HEK293 (cell line): ENCODE measurements around the gene ADO.

Experiments used
- BCL11A ChIP-seq: fragments of 450-650 bp; formaldehyde crosslinking; IDR thresholded peaks from 2 replicates; pipeline ENCODE4 v1.5.1; 2016; ENCODE audit warnings: low read depth, missing biosample characterization, missing genetic modification characterization
- CTCF ChIP-seq: fragments of 450-650 bp; formaldehyde crosslinking; IDR thresholded peaks from 2 replicates; pipeline ENCODE4 v1.5.1; 2016; ENCODE audit warnings: missing biosample characterization, missing genetic modification characterization
- KLF16 ChIP-seq: fragments of 450-650 bp; formaldehyde crosslinking; IDR thresholded peaks from 2 replicates; pipeline ENCODE4 v1.5.1; 2017; ENCODE audit warnings: missing biosample characterization, missing genetic modification characterization
- KLF9 ChIP-seq: fragments of 450-650 bp; formaldehyde crosslinking; IDR thresholded peaks from 2 replicates; pipeline ENCODE4 v1.5.1; 2016; ENCODE audit warnings: missing biosample characterization, missing genetic modification characterization, low read depth
- REST ChIP-seq: fragments of 450-650 bp; formaldehyde crosslinking; IDR thresholded peaks from 2 replicates; pipeline ENCODE4 v1.5.1; 2016; ENCODE audit warnings: missing biosample characterization, missing genetic modification characterization
- SP3 ChIP-seq: fragments of 450-650 bp; formaldehyde crosslinking; IDR thresholded peaks from 2 replicates; pipeline ENCODE4 v1.5.1; 2016; ENCODE audit warnings: missing biosample characterization, missing genetic modification characterization
- ZBTB26 ChIP-seq: fragments of 450-650 bp; formaldehyde crosslinking; optimal IDR thresholded peaks from 2 replicates; pipeline ENCODE3; 2016; ENCODE audit warnings: missing biosample characterization, mild to moderate bottlenecking, missing genetic modification characterization
- ZBTB8A ChIP-seq: fragments of 450-650 bp; formaldehyde crosslinking; IDR thresholded peaks from 2 replicates; pipeline ENCODE4 v1.5.1; 2016; ENCODE audit warnings: missing biosample characterization, missing genetic modification characterization
- ZFHX2 ChIP-seq: fragments of 450-650 bp; formaldehyde crosslinking; conservative IDR thresholded peaks from 2 replicates; pipeline ENCODE4 v1.5.1; 2016; ENCODE audit warnings: missing biosample characterization, missing genetic modification characterization
- ZNF10 ChIP-seq: fragments of 450-650 bp; formaldehyde crosslinking; IDR thresholded peaks from 2 replicates; pipeline ENCODE4 v1.5.1; 2017; ENCODE audit warnings: missing biosample characterization, missing genetic modification characterization
- ZNF133 ChIP-seq: fragments of 450-650 bp; formaldehyde crosslinking; IDR thresholded peaks from 2 replicates; pipeline ENCODE4 v1.5.1; 2016; ENCODE audit warnings: missing biosample characterization, missing genetic modification characterization
- ZNF169 ChIP-seq: fragments of 450-650 bp; formaldehyde crosslinking; IDR thresholded peaks from 2 replicates; pipeline ENCODE4 v1.5.1; 2016; ENCODE audit warnings: missing biosample characterization, missing genetic modification characterization
- ZNF19 ChIP-seq: fragments of 450-650 bp; formaldehyde crosslinking; IDR thresholded peaks from 2 replicates; pipeline ENCODE4; 2016; ENCODE audit warnings: missing biosample characterization, missing genetic modification characterization, low read depth
- ZNF2 ChIP-seq: fragments of 450-650 bp; formaldehyde crosslinking; IDR thresholded peaks from 2 replicates; pipeline ENCODE4 v1.5.1; 2016; ENCODE audit warnings: missing biosample characterization, missing genetic modification characterization
- ZNF223 ChIP-seq: fragments of 450-650 bp; formaldehyde crosslinking; IDR thresholded peaks from 2 replicates; pipeline ENCODE4 v1.5.1; 2016; ENCODE audit warnings: missing biosample characterization, missing genetic modification characterization
- ZNF354C ChIP-seq: fragments of 450-650 bp; formaldehyde crosslinking; IDR thresholded peaks from 2 replicates; pipeline ENCODE4 v1.5.1; 2016; ENCODE audit warnings: missing biosample characterization, missing genetic modification characterization, low read depth, borderline replicate concordance
- ZNF404 ChIP-seq: fragments of 450-650 bp; formaldehyde crosslinking; IDR thresholded peaks from 2 replicates; pipeline ENCODE4 v1.5.1; 2017; ENCODE audit warnings: missing biosample characterization, missing genetic modification characterization
- ZNF600 ChIP-seq: fragments of 450-650 bp; formaldehyde crosslinking; IDR thresholded peaks from 2 replicates; pipeline ENCODE4 v1.5.1; 2016; ENCODE audit warnings: missing biosample characterization, missing genetic modification characterization
- ZNF660 ChIP-seq: fragments of 450-650 bp; IDR thresholded peaks from 2 replicates; pipeline ENCODE4 v1.5.1; 2018; ENCODE audit warnings: missing biosample characterization, mild to moderate bottlenecking, missing genetic modification characterization
- ZNF677 ChIP-seq: fragments of 450-650 bp; IDR thresholded peaks from 2 replicates; pipeline ENCODE4 v1.5.0; 2018; ENCODE audit warnings: missing biosample characterization, mild to moderate bottlenecking, missing genetic modification characterization, moderate library complexity
- TF ChIP-seq, protein P1 (sequence below): fragments of 450-650 bp; formaldehyde crosslinking; IDR thresholded peaks from 2 replicates; pipeline ENCODE4 v1.5.1; 2017; ENCODE audit warnings: missing biosample characterization, missing genetic modification characterization
- TF ChIP-seq, protein P2 (sequence below): fragments of 450-650 bp; formaldehyde crosslinking; IDR thresholded peaks from 2 replicates; pipeline ENCODE4 v1.5.1; 2016; ENCODE audit warnings: missing biosample characterization, missing genetic modification characterization
- TF ChIP-seq, protein P3 (sequence below): fragments of 450-650 bp; formaldehyde crosslinking; IDR thresholded peaks from 2 replicates; pipeline ENCODE4 v1.5.1; 2016; ENCODE audit warnings: missing biosample characterization, missing genetic modification characterization
- TF ChIP-seq, protein P4 (sequence below): fragments of 450-650 bp; formaldehyde crosslinking; IDR thresholded peaks from 2 replicates; pipeline ENCODE4 v1.5.1; 2016; ENCODE audit warnings: missing biosample characterization, missing genetic modification characterization, low read depth

The ADO gene

GRCh38 chr10:62805231-62806099 lies 945 bp downstream of the ADO start (continued):
- TF ChIP-seq ZNF660 (tag by site-specific recombination) (no peak), KLF9 (tag by site-specific recombination) (0 out of 2 replicates have a peak, but pooled peaks have one; percentile 11), SP3 (peak; percentile 60; the same call in 1 of the 2 replicates), KLF16 (tag by site-specific recombination) (no peak), ZNF169 (0 out of 2 replicates have a peak, but pooled peaks have one; percentile 40), ZNF19 (tag by site-specific recombination) (no peak), ZNF600 (0 out of 2 replicates have a peak, but pooled peaks have one; percentile 32), ZNF404 (tag by site-specific recombination) (no peak), ZNF354C (no peak), ZNF677 (tag by site-specific recombination) (no peak), ZFHX2 (tag by site-specific recombination) (peak; percentile 16; the same call in 1 of the 2 replicates), ZNF2 (tag by site-specific recombination) (peak; percentile 29; the same call in 1 of the 2 replicates), ZNF223 (tag by site-specific recombination) (no peak), BCL11A (tag by site-specific recombination) (no peak), ZNF133 (tag by site-specific recombination) (no peak), REST (tag by site-specific recombination) (peak; percentile 84), ZNF10 (tag by site-specific recombination) (no peak), CTCF (tag by site-specific recombination) (0 out of 2 replicates have a peak, but pooled peaks have one; percentile 12), ZBTB8A (no peak), ZBTB26 (tag by site-specific recombination) (peak; percentile 88)
- TF ChIP-seq, protein P1, sequence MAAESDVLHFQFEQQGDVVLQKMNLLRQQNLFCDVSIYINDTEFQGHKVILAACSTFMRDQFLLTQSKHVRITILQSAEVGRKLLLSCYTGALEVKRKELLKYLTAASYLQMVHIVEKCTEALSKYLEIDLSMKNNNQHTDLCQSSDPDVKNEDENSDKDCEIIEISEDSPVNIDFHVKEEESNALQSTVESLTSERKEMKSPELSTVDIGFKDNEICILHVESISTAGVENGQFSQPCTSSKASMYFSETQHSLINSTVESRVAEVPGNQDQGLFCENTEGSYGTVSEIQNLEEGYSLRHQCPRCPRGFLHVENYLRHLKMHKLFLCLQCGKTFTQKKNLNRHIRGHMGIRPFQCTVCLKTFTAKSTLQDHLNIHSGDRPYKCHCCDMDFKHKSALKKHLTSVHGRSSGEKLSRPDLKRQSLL (tag by site-specific recombination), result peak; percentile 49; the same call in 1 of the 2 replicates
- TF ChIP-seq, protein P2, sequence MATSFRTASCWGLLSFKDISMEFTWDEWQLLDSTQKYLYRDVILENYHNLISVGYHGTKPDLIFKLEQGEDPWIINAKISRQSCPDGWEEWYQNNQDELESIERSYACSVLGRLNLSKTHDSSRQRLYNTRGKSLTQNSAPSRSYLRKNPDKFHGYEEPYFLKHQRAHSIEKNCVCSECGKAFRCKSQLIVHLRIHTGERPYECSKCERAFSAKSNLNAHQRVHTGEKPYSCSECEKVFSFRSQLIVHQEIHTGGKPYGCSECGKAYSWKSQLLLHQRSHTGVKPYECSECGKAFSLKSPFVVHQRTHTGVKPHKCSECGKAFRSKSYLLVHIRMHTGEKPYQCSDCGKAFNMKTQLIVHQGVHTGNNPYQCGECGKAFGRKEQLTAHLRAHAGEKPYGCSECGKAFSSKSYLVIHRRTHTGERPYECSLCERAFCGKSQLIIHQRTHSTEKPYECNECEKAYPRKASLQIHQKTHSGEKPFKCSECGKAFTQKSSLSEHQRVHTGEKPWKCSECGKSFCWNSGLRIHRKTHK, result no peak
- TF ChIP-seq, protein P3, sequence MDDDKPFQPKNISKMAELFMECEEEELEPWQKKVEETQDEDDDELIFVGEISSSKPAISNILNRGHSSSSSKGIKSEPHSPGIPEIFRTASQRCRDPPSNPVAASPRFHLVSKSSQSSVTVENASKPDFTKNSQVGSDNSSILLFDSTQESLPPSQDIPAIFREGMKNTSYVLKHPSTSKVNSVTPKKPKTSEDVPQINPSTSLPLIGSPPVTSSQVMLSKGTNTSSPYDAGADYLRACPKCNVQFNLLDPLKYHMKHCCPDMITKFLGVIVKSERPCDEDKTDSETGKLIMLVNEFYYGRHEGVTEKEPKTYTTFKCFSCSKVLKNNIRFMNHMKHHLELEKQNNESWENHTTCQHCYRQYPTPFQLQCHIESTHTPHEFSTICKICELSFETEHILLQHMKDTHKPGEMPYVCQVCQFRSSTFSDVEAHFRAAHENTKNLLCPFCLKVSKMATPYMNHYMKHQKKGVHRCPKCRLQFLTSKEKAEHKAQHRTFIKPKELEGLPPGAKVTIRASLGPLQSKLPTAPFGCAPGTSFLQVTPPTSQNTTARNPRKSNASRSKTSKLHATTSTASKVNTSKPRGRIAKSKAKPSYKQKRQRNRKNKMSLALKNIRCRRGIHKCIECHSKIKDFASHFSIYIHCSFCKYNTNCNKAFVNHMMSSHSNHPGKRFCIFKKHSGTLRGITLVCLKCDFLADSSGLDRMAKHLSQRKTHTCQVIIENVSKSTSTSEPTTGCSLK (tag by site-specific recombination), result no peak
- TF ChIP-seq, protein P4, sequence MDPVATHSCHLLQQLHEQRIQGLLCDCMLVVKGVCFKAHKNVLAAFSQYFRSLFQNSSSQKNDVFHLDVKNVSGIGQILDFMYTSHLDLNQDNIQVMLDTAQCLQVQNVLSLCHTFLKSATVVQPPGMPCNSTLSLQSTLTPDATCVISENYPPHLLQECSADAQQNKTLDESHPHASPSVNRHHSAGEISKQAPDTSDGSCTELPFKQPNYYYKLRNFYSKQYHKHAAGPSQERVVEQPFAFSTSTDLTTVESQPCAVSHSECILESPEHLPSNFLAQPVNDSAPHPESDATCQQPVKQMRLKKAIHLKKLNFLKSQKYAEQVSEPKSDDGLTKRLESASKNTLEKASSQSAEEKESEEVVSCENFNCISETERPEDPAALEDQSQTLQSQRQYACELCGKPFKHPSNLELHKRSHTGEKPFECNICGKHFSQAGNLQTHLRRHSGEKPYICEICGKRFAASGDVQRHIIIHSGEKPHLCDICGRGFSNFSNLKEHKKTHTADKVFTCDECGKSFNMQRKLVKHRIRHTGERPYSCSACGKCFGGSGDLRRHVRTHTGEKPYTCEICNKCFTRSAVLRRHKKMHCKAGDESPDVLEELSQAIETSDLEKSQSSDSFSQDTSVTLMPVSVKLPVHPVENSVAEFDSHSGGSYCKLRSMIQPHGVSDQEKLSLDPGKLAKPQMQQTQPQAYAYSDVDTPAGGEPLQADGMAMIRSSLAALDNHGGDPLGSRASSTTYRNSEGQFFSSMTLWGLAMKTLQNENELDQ (tag by site-specific recombination), result no peak
